ENCODE data around the gene SYTL1. TPM values are rescaled to one million over a fixed set of nuclear protein-coding genes. Genes with fewer than 3 reads are reported as not detected.

SYTL1 gene
- total and polyA plus RNA-seq, 9 of the 15 experiments (the other 6 are each of a cell fraction or from before 2014, with no cell fraction given): 0.04 to 9.3 (median 1.7) TPM

GRCh38 chr1:27367160-27367650 lies 25.4 kb downstream of the SYTL1 start (continued):
- TF ChIP-seq CBFB (CRISPR knock-in tag; IDR thresholded peaks at IDR 0.05): 0 out of 2 replicates have a peak, but pooled peaks have one; percentile 74
- 0 out of 2 replicates have a peak, but pooled peaks have one; percentile 6 for TF ChIP-seq ZNF24 (IDR thresholded peaks at IDR 0.05)
- peak; percentile 72; the same call in 1 of the 2 replicates for TF ChIP-seq ELF4 (CRISPR knock-in tag; IDR thresholded peaks at IDR 0.05)
- TF ChIP-seq KDM4B (IDR thresholded peaks at IDR 0.05; ENCODE audit: borderline replicate concordance in 2 of 2, low read depth in 1 of 2): peak in 1 of 2 experiments; percentile 23; a peak in 1 of 4 replicates
- TF ChIP-seq NCOA4 (IDR thresholded peaks at IDR 0.05; ENCODE audit: partially characterized antibody): no peak
- TF ChIP-seq MAFG (tag; conservative IDR thresholded peaks at IDR 0.05): no peak
- TF ChIP-seq SAFB (IDR thresholded peaks at IDR 0.05; ENCODE audit: borderline replicate concordance, low read depth, low read length): no peak
- TF ChIP-seq ZNF253 (CRISPR knock-in tag; conservative IDR thresholded peaks at IDR 0.05): no peak
- TF ChIP-seq U2AF2 (optimal IDR thresholded peaks at IDR 0.05; ENCODE audit: low read depth, low read length): no peak
- peak; percentile 70; the same call in 1 of the 2 replicates for TF ChIP-seq ETV5 (CRISPR knock-in tag; IDR thresholded peaks at IDR 0.05; ENCODE audit: low read depth)
- TF ChIP-seq PHB2 (IDR thresholded peaks at IDR 0.05; ENCODE audit: low read depth): no peak
- no peak for TF ChIP-seq ZNF232 (CRISPR knock-in tag; IDR thresholded peaks at IDR 0.05)
- no peak for TF ChIP-seq TEAD1 (CRISPR knock-in tag; IDR thresholded peaks at IDR 0.05)
- TF ChIP-seq PTBP1 (IDR thresholded peaks at IDR 0.05; ENCODE audit: low read depth, low read length): no peak; the same call in 1 of the 2 replicates
- TF ChIP-seq FOXP1 (CRISPR knock-in tag; IDR thresholded peaks at IDR 0.05): no peak
- no peak for TF ChIP-seq ZNF445 (CRISPR knock-in tag; IDR thresholded peaks at IDR 0.05; ENCODE audit: low read depth)
- no peak for TF ChIP-seq NR4A1 (CRISPR knock-in tag; IDR thresholded peaks at IDR 0.05)
- TF ChIP-seq NR4A1 (tag; IDR thresholded peaks at IDR 0.05): no peak
- no peak for TF ChIP-seq ZNF57 (CRISPR knock-in tag; IDR thresholded peaks at IDR 0.05)
- TF ChIP-seq THRAP3 (IDR thresholded peaks at IDR 0.05; ENCODE audit: borderline replicate concordance): no peak
- peak; percentile 2; the same call in 1 of the 2 replicates for TF ChIP-seq PHF8 (IDR thresholded peaks at IDR 0.05; ENCODE audit: borderline replicate concordance, low read length)
- no peak for TF ChIP-seq E2F6 (IDR thresholded peaks at IDR 0.05; ENCODE audit: borderline replicate concordance in 1 of 2, extremely low read depth in 1 of 2, insufficient read depth in 1 of 2, insufficient read length in 1 of 2, low read depth in 1 of 2, low read length in 1 of 2, poor library complexity in 1 of 2, severe bottlenecking in 1 of 2)
- TF ChIP-seq ZSCAN32 (CRISPR knock-in tag; IDR thresholded peaks at IDR 0.05): no peak

Measured in K562 (cell line).